ENCODE results near the gene MYOC. TPM values are rescaled to one million over a fixed set of nuclear protein-coding genes. Genes with fewer than 3 reads are reported as not detected.

MYOC gene
- total RNA-seq, 1 donor from 2014 or later: not detected

DNA sequence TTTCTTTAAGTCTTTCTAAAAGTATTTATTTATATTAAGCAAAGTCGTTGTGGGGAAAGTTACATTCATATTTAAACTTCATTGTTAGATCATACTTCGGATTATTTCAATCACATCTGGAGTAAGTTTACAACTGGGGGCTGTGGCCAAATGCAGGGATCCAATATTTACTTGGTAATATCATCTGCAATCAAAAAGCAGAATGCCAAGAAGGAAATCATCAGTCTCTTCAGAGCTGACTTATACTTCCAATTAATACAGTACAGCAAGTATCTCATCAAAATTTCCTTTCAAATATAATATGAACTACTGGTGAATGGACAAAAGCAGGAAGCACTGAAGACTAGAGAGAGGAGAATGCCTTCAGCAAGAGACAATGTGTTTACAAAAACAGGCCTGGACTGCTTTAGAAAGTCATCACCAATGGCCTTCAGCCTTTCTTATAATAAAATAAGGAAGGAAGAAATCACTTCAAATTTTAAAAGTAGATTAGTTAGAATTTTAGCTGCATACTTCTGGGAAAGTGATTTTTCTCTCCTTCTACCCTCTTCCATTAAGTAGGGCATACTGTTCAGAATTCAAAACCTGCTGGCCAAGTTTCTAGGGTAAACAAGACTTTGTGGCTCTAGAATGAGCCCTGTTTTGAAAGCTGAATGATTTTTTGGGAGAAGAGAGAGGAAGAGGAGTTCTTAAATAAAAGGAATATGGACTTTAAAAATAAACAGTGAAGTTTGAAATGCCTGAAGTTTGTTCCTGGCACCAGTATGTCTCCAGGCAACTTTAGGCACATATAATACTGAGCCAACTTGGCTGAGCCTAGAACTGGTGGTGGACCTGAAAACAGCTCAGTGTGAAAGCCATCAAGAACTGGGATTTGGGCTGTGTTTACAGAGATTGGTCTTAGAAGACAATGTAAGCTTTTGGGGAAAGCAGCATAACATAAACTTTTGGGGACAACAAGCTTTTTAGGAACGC lies 22.2 kb upstream of the MYOC start:
- no peak overlapping the region for H3K27ac Mint-ChIP-seq
- no peaks in the 10 kb centered on the region for H3K27me3 Mint-ChIP-seq
- DNase-seq (ENCODE audit: extremely low spot score, unreplicated experiment): no peak
- no peaks in the 10 kb centered on the region for H3K9me3 Mint-ChIP-seq
- no peak overlapping the region for H3K4me3 Mint-ChIP-seq
- H3K36me3 Mint-ChIP-seq: no peaks in the 10 kb centered on the region
- no peaks in the 10 kb centered on the region for H3K4me1 Mint-ChIP-seq (ENCODE audit: unreplicated experiment)
- TF ChIP-seq, protein P1, sequence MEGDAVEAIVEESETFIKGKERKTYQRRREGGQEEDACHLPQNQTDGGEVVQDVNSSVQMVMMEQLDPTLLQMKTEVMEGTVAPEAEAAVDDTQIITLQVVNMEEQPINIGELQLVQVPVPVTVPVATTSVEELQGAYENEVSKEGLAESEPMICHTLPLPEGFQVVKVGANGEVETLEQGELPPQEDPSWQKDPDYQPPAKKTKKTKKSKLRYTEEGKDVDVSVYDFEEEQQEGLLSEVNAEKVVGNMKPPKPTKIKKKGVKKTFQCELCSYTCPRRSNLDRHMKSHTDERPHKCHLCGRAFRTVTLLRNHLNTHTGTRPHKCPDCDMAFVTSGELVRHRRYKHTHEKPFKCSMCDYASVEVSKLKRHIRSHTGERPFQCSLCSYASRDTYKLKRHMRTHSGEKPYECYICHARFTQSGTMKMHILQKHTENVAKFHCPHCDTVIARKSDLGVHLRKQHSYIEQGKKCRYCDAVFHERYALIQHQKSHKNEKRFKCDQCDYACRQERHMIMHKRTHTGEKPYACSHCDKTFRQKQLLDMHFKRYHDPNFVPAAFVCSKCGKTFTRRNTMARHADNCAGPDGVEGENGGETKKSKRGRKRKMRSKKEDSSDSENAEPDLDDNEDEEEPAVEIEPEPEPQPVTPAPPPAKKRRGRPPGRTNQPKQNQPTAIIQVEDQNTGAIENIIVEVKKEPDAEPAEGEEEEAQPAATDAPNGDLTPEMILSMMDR (conservative IDR thresholded peaks at IDR 0.05): no peak

DNA sequence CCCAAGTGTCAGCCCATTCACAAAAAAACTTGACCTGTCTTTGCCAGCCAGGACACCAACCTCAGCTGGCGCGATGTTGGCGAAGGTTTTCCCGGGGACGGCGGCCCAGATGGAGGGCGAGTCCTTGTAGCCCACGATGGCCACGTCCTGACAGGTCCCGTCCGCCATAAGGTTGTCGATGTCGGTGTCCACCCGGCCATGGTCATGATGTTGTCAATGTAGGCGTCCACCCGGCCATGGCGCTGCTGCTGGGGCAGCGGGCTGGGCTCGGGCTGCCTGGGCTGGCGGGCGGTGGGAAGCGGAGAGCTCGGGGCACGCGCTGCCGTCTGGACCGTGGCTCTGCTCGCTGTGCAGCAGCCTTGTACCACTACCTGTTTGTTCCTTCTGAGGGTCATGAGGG lies 18.3 kb upstream of the MYOC start:
- no peaks in the 10 kb centered on the region for H3K36me3 Mint-ChIP-seq
- TF ChIP-seq, protein P1 (conservative IDR thresholded peaks at IDR 0.05): no peak

DNA sequence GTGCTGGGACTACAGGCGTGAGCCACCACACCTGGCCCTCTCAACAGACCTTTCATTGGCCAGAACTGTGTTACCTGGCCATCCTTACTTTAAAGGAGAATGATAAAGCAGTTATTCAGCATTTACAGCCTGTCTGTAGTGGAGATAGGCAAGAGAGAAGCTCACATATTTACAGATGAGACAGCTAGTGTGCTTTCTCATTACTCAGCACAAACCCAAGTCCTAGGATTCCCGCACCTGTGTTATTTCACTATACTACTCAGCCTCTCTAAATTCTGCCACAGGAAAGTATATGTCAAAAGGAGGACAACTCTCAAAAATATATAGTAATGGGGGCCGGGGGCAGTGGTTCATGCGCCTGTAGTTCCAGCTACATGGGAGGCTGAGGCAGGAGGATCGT lies 15.9 kb upstream of the MYOC start:
- H3K27ac Mint-ChIP-seq: no peak overlapping the region
- no peak for DNase-seq (ENCODE audit: extremely low spot score, unreplicated experiment)
- no peaks in the 10 kb centered on the region for H3K4me1 Mint-ChIP-seq (ENCODE audit: unreplicated experiment)
- H3K9me3 Mint-ChIP-seq: no peaks in the 10 kb centered on the region
- H3K4me3 Mint-ChIP-seq: no peak overlapping the region
- TF ChIP-seq, protein P1 (conservative IDR thresholded peaks at IDR 0.05): no peak
- no peaks in the 10 kb centered on the region for H3K27me3 Mint-ChIP-seq
- no peaks in the 10 kb centered on the region for H3K36me3 Mint-ChIP-seq

More for the DNA sequence above, 18.3 kb upstream of the MYOC start:
- H3K27me3 Mint-ChIP-seq: no peaks in the 10 kb centered on the region
- H3K4me1 Mint-ChIP-seq (ENCODE audit: unreplicated experiment): no peaks in the 10 kb centered on the region
- H3K27ac Mint-ChIP-seq: no peak overlapping the region
- no peak for DNase-seq (ENCODE audit: extremely low spot score, unreplicated experiment)
- H3K4me3 Mint-ChIP-seq: no peak overlapping the region
- H3K9me3 Mint-ChIP-seq: no peaks in the 10 kb centered on the region

DNA sequence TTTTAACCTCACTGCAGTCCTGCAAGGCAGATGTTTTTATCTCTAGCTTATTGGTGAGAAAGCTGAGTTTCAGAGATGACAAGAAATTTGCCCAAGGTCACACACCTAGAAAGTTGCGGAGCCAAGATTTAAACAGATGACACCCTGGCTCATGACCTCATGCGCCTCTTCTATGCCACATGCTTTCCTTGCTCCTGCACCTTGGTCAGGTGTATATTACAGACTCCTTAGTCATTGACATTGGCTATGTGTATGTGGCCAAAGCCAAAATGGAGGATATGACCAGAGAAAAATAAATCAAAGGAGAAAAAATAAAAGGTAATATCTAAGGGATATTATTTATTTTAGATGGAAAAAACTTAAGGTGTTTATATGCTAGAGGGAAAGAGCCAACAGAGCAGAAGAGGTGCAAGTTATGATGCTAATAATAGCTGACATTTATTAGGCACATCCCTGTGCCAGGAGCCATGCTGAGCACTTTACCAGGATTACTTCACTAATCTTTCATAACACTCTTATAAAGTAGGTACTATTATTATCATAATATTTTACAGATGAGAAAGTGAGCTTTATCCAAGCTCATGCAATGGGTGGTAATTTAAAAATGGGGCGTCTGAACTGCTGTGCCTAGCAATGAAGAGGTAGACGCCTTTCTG lies 13.8 kb upstream of the MYOC start:
- TF ChIP-seq, protein P1 (conservative IDR thresholded peaks at IDR 0.05): no peak
- Mint-ChIP-seq H3K27me3 (no peaks in the 10 kb centered on the region), H3K9me3 (peaks cover 5% of the 10 kb centered on the region), H3K4me3 (no peak overlapping the region), H3K27ac (no peak overlapping the region), H3K36me3 (no peaks in the 10 kb centered on the region), H3K4me1 (ENCODE audit: unreplicated experiment) (peaks cover 5% of the 10 kb centered on the region)
- no peak for DNase-seq (ENCODE audit: extremely low spot score, unreplicated experiment)

DNA sequence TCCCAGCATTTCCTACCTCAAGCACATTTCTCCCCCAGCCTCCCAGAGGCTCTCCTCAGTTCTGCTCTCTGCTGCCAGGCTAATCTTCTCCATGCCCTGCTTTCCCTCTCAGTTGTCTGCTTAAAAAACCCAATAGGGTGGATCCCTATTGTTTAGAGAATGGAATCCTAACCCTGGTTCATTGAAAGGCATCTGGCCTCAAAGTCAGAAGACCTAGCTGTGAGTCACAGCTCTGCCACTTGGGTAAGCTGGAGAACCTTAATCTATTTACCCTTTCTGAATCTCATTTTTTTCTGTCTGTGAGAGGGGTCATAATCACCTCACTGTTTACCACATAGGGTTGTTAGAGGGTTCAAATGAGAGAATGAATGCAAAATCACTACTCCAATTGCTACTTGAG lies 12.5 kb upstream of the MYOC start:
- H3K36me3 Mint-ChIP-seq: no peaks in the 10 kb centered on the region
- no peak overlapping the region for H3K4me3 Mint-ChIP-seq
- H3K4me1 Mint-ChIP-seq (ENCODE audit: unreplicated experiment): peaks cover 12% of the 10 kb centered on the region
- H3K27me3 Mint-ChIP-seq: no peaks in the 10 kb centered on the region
- no peak overlapping the region for H3K27ac Mint-ChIP-seq
- DNase-seq (ENCODE audit: extremely low spot score, unreplicated experiment): no peak
- TF ChIP-seq, protein P1 (conservative IDR thresholded peaks at IDR 0.05): no peak
- H3K9me3 Mint-ChIP-seq: peaks cover 6% of the 10 kb centered on the region
